ENCODE results near the gene GFAP. TPM values are rescaled to one million over a fixed set of nuclear protein-coding genes. Genes with fewer than 3 reads are reported as not detected.

Gene GFAP
- total RNA-seq, 1 donor = under 0.01 TPM

- Histone ChIP-seq H3K27ac (ENCODE audit: low read depth, low read length) (no peak overlapping the region), H3K36me3 (ENCODE audit: insufficient read depth, low read length) (no peaks in the 10 kb centered on the region), H3K4me1 (ENCODE audit: insufficient read depth, low read length) (no peaks in the 10 kb centered on the region), H3K9me3 (ENCODE audit: low read depth, low read length) (no peaks in the 10 kb centered on the region), H2AFZ (ENCODE audit: low read length) (no peak overlapping the region), H4K20me1 (ENCODE audit: insufficient read depth, low read length) (no peaks in the 10 kb centered on the region), H3K4me2 (ENCODE audit: insufficient read depth, low read length) (no peak overlapping the region), H3K27me3 (ENCODE audit: insufficient read depth, low read length) (peaks cover 2% of the 10 kb centered on the region), H3K79me2 (ENCODE audit: insufficient read depth, low read length) (no peaks in the 10 kb centered on the region), H3K4me3 (ENCODE audit: insufficient read depth, low read length) (no peak overlapping the region)
- DNase-seq (ENCODE audit: insufficient read length, low spot score, missing footprints) = peak; percentile 76
- no peak for TF ChIP-seq CTCF (IDR thresholded peaks at IDR 0.05; ENCODE audit: extremely low read depth, low read depth, low read length)
These were observed 42.0 kb upstream of the GFAP start for GRCh38 chr17:44956998-44957981.

- Histone ChIP-seq H3K4me2 (ENCODE audit: insufficient read depth, low read length) (no peak overlapping the region), H3K27ac (ENCODE audit: low read depth, low read length) (no peak overlapping the region), H3K4me3 (ENCODE audit: insufficient read depth, low read length) (no peak overlapping the region), H3K4me1 (ENCODE audit: insufficient read depth, low read length) (no peaks in the 10 kb centered on the region), H4K20me1 (ENCODE audit: insufficient read depth, low read length) (no peaks in the 10 kb centered on the region), H2AFZ (ENCODE audit: low read length) (no peak overlapping the region), H3K27me3 (ENCODE audit: insufficient read depth, low read length) (peaks cover 2% of the 10 kb centered on the region), H3K9me3 (ENCODE audit: low read depth, low read length) (no peaks in the 10 kb centered on the region), H3K79me2 (ENCODE audit: insufficient read depth, low read length) (no peaks in the 10 kb centered on the region), H3K36me3 (ENCODE audit: insufficient read depth, low read length) (no peaks in the 10 kb centered on the region)
- TF ChIP-seq CTCF (IDR thresholded peaks at IDR 0.05; ENCODE audit: extremely low read depth, low read depth, low read length) = no peak
- DNase-seq (ENCODE audit: insufficient read length, low spot score, missing footprints) = peak; percentile 35
These were observed 40.5 kb upstream of the GFAP start for GRCh38 chr17:44955674-44956425.

GRCh38 chr17:44952946-44953475, 37.7 kb upstream of the GFAP start:
- Histone ChIP-seq H3K4me1 (ENCODE audit: insufficient read depth, low read length) (no peaks in the 10 kb centered on the region), H3K4me3 (ENCODE audit: insufficient read depth, low read length) (no peak overlapping the region), H3K27ac (ENCODE audit: low read depth, low read length) (no peak overlapping the region), H3K9me3 (ENCODE audit: low read depth, low read length) (no peaks in the 10 kb centered on the region), H3K4me2 (ENCODE audit: insufficient read depth, low read length) (no peak overlapping the region), H3K36me3 (ENCODE audit: insufficient read depth, low read length) (no peaks in the 10 kb centered on the region), H3K79me2 (ENCODE audit: insufficient read depth, low read length) (no peaks in the 10 kb centered on the region), H4K20me1 (ENCODE audit: insufficient read depth, low read length) (no peaks in the 10 kb centered on the region), H2AFZ (ENCODE audit: low read length) (no peak overlapping the region), H3K27me3 (ENCODE audit: insufficient read depth, low read length) (no peaks in the 10 kb centered on the region)
- peak; percentile 45 for DNase-seq (ENCODE audit: insufficient read length, low spot score, missing footprints)
- no peak for TF ChIP-seq CTCF (IDR thresholded peaks at IDR 0.05; ENCODE audit: extremely low read depth, low read depth, low read length)

Data from osteoblast (primary cell).